Esophagus squamous epithelium (tissue), 4 donors: ENCODE measurements around the gene MTHFSD.

Experiments
- POLR2A ChIP-seq, 4 donors: fragments of 450-650 bp; IDR thresholded peaks; one replicate each; pipeline ENCODE4 v1.6.1; 2017; ENCODE audit warnings: antibody characterized with exemption in 4 of 4, mild to moderate bottlenecking in 4 of 4, moderate library complexity in 3 of 4
- TF ChIP-seq, protein P1 (sequence below), 6 experiments: fragments of 450-650 bp in 4 of 6; fragments of 200-600 bp in 2 of 6; sonication (generic) in 2 of 6; IDR thresholded peaks; one replicate each; pipeline ENCODE4 v1.5.1; 2016 to 2019; ENCODE audit warnings: antibody characterized with exemption in 6 of 6, mild to moderate bottlenecking in 4 of 6, moderate library complexity in 4 of 6

DNA sequence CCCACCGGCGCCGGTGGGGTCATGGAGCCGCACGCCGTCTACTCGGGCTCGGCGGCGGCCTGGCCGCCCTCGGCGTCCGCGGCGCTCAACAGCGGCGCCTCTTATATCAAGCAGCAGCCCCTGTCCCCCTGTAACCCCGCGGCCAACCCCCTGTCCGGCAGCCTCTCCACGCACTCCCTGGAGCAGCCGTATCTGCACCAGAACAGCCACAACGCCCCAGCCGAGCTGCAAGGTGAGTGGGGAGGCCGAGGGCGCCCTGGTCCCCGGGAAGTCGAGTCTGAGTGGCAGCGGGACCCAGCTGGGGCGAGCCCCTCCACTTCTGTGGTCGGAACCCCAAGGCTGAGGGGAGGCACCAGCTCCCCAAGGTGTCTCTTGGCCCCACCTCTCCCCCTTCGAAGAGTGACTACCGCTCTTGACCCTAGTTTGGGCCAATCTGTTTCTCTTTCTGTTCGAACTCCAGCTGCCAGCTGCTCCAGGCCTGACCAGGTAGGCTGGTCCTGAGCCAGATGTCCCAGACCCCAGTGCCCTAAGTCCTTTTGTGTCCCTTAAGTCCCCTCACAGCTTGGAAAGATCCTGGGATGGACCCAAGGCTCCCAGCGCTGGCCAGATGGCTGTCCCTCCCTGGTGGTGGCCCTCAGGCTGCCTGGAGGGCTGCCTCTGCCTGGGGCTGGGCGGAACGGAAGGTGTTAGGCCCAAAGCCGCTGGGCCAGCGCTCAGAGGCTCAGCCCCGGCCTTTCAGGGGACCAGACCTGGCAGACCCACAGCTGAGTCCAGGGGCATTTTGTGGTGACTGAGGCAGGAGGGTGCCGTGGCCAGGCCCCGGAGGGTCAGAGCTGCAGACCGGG is 43.5 kb downstream of the MTHFSD start:
- no peak for TF ChIP-seq POLR2A (IDR thresholded peaks at IDR 0.05)
- TF ChIP-seq, protein P1, sequence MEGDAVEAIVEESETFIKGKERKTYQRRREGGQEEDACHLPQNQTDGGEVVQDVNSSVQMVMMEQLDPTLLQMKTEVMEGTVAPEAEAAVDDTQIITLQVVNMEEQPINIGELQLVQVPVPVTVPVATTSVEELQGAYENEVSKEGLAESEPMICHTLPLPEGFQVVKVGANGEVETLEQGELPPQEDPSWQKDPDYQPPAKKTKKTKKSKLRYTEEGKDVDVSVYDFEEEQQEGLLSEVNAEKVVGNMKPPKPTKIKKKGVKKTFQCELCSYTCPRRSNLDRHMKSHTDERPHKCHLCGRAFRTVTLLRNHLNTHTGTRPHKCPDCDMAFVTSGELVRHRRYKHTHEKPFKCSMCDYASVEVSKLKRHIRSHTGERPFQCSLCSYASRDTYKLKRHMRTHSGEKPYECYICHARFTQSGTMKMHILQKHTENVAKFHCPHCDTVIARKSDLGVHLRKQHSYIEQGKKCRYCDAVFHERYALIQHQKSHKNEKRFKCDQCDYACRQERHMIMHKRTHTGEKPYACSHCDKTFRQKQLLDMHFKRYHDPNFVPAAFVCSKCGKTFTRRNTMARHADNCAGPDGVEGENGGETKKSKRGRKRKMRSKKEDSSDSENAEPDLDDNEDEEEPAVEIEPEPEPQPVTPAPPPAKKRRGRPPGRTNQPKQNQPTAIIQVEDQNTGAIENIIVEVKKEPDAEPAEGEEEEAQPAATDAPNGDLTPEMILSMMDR (IDR thresholded peaks at IDR 0.05) = no peak
